NCI-H510A (cell line): ENCODE results near the gene ORM1.

ENCODE experiments used
- DNase-seq: peaks from one replicate; lab custom pipeline; 2025; lab: John Stamatoyannopoulos, UW

ORM1 gene

DNA sequence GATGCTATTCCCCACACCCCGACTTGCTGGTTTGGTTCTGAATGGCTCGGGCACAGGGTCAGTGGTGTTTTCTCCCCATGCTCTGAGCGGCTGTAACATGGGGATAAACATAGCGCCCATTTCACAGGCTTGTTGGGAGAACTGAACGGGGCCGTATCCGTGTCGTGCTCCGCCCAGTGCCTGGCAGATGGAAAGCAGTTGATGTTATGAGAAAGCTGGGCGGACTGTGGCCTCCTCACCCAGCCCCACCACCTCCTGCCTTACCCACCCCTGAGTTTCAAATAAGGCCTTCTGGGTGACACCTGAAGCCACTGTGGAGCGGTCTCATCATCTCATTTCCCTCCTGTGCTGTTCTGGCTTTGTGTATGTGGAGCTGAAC, 21.3 kb downstream of the ORM1 start:
- DNase-seq = no peak

DNA sequence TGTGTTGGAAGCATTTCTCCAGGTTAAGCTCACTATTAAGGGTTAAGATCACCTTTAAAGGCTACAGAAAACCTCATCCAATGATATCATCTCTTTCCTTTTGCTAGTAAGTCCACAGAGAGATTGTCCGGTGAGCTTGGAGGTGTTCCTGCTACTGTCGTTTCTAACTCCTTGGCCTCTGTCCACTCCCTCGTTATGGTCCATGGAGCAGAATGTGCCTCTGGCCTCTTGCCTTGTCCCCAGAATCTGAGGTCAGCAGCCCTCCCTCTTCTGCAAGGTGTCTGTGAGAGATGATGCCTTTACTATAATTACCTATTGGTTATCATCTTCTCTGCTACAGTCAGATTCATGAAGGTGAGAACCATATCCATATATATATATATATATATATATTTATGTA, 21.8 kb downstream of the ORM1 start:
- DNase-seq = no peak

DNA sequence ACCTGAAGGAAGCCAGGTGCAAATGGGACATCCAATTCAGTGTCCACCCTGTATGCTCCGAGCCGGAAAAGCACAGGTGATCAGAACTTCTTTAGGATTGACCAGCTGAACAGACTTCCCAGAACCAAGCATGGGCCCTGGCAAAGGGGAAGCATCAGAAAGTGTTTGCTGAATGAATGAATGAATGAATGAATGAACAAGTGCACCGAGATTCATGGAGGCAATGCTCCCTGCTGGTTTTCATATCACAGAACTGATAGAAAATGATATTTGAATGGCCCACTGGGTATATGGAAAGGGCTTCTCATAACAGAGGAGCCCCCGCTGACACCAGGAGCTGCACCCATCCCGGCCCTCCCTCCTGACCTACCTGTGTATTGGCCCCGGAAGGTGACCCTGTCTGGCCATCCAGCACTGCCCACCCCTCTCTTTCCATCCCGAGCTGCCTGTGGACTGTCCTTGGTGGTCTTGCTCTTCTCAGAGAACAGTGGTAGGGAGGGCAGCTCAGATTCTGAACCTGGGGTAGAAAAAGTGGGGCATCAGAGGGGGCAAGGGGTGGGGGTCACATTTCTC, 22.7 kb downstream of the ORM1 start:
- no peak for DNase-seq

DNA sequence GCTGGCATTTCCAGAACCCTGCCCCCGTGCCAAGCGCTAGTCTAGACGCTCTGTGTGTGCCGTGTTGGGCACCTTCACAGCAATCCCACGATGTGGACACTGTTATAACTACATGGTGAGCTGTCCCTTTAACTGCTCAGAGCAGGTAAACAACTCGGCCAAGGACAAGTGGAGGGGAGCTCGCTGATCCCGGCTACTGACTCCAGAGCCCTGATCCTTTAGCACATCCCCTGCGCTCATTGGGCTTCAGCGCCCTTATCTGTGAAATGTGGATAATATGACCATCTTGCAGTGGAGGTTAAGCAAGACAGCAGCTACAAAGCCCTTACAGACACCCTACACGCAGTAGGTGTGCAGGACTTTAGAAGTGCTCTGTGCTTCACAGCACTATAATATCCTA, 23.2 kb downstream of the ORM1 start:
- DNase-seq = no peak

- DNase-seq = no peak
Measured at GRCh38 chr9:114347675-114348074, 24.8 kb downstream of the ORM1 start.

DNA sequence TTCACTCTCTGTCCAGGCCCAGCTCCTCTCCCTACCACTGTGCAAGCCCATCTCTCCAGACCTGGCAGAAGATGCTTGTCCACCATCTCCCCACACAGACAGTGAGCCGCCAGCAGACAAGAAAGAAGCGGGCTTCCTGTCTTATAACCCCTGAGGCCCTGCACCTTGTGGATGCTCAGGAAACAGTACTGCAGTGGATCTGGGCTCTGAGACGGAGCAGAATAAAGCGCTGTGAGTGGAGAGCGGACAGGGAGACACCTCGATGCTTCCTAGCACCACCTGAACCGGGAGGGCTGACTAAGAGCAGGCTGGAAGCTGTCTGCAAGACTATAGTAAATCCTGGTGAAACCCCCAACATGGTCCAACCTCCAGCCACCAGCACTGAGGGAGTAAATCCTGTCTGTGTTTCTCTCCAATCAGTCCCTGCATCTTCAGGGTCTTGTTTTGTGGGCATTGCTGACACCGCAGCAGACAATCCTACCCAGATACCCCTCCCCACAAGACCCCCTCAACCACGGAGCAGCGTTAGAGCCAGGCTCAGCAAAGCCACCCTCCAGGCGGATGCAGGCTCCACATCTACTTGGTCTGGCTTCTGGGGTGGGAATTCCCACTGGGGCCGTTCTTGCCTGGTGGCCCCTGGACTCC, 25.5 kb downstream of the ORM1 start:
- DNase-seq = no peak

DNA sequence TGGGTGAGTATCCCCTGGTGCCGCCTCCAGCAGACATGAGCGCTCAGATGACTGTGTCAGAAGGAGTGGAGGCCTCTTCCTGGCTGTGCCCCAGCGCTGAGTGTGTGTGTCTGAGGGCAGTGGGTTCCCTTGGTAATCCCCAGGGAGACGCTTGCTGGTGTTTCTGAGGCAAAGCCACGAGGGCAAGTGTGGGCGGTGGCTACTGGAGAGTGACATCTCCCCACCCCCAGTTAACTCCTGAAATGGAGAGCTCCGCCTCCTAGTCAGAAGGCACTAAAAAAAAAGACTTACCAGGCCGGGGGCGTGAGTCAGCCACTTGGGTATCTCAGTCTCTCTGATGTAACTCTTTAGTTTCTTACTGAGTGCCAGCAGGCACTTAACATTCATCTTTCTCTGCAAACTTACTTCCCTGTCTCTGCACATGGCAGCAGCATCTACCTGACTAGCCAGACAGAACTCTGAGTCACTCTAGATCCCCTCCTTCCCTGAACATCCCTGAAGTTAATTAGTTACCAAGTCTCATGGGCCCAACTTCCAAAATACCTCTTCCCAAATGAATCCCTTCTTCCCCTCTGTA, 26.1 kb downstream of the ORM1 start:
- DNase-seq = no peak

GRCh38 chr9:114349713-114350480, 27.0 kb downstream of the ORM1 start:
- no peak for DNase-seq

DNA sequence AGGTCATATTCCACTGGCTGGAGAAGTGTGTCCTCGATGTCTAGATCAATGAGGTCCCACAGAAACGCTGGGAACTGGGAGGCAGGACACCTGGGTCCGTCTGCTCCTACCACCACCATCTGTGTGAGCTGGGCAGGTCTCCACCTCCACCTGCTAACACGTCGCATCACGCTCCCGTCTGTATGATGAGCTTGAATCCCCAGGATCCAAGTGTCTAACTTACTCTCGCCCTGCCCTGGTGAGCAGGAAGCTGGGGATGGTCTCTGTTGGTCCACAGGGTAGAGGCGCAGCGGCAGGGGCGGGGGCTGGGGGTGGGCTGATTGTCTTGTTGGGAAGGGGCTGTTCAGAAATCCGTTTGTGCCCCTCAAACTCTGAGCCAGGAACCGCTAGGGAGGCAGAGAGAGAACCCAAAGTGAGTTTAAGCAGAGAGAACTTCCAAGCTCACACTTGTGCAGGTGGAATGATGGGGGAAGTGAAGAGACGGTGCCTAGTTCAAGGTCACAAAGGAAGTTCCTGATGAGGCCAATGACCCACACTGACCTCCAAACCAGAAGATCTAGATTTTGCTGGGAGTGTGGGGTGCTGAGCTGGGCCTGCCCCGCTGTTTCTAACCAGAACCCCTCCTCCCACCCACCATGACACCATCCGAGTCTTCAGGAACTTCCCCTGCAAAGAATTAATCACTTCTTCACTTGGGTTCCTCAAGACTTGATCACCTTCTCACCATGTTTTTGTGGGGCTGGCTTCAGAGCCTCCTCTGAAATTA, 27.9 kb downstream of the ORM1 start:
- DNase-seq = no peak

DNA sequence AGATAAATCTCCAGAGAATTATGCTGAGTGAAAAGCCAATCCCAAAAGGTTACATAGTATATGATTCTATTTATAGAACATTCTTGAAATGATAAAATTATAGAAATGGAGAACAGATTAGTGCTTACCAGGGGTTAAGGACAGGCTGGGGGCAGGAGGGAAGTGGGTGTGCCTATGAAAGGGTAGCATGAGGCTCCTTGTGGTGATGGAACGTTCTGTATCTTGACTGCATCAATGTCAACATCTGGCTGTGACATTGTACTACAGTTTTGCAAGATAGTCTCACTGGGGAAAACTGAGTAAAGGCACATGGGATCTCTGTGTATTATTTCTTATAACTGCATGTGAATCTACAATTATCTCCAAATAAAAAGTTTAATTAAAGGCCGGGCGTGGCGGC, 29.0 kb downstream of the ORM1 start:
- DNase-seq = no peak

DNA sequence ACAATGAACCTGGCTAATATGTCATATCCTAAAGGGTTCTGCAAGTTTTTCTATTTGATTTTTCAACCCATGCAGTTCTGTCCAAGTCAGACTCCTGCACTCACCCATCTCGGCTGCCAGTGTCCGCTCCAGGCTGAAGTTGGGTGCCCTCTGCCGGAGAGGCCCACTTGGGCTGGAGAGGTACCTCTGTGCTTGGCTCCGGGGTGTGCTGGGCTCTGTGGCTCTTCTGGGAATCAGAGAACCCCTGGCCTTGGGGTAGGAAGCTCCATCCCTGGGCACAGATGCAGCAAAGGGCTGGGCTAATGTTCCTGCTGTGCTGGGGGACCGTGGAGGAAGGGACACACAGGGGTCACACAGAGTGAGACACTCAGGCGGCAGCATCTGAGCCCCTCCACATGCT, 32.9 kb downstream of the ORM1 start:
- no peak for DNase-seq

GRCh38 chr9:114356792-114357191, 33.9 kb downstream of the ORM1 start:
- no peak for DNase-seq

GRCh38 chr9:114357360-114357759, 34.5 kb downstream of the ORM1 start:
- no peak for DNase-seq

DNA sequence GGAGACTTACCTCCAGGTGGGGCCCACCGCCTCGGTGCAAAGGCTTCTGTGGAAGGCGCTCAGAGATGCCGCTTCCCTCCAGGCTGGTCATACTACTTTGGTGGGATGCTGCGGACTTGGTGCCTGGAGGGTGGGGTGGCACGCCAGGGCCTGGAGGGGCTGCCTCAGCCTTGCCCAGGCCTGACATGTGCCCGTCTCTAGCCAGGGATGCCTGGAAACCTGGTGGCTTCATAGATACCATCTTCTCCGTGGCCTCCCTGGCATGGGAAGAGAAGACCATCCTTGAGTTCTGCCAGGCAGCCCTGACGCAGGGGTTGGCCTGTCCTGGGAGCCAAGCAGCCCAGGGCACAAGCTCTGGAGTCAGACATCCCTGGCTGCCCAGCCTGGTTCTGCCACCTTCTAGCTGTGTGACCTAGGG, 35.0 kb downstream of the ORM1 start:
- DNase-seq = no peak

DNA sequence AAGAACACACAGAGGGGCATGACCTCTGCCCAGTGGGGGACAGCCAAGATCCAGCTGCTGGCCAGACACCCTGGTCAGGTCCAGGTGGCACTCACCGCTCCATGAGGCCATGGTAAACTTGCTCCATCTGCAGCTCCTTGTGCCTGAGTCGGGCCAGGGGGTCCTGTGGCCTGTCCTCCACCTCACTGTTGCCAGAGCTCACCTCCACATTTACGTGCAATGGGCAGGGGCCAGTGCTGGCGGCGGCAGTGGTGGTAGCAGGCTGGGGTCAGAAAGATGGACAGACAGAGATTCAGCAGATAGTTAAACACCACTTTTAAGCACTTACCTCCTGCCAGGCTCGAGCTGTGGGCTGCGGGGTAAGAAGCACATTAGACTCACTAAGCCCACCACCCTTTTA, 36.9 kb downstream of the ORM1 start:
- no peak for DNase-seq

DNA sequence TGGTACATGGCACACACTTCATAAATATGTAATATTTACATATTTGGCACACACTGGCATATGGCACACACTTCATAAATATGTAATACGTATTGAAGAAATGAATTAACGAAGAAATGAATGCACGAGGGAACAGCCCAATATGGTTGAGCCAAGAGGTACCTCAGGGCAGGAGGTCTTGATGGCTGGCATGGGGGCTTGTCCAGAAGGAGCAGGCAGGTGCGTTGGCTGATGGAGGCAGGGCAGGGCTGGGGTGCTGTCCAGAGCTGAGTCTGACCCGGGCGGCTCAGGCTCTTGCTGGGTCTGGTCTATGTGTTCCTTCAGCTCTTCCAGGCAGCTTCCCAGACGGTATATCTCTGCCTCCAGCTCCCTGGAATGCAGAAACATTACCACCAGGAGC, 38.6 kb downstream of the ORM1 start:
- DNase-seq = no peak

DNA sequence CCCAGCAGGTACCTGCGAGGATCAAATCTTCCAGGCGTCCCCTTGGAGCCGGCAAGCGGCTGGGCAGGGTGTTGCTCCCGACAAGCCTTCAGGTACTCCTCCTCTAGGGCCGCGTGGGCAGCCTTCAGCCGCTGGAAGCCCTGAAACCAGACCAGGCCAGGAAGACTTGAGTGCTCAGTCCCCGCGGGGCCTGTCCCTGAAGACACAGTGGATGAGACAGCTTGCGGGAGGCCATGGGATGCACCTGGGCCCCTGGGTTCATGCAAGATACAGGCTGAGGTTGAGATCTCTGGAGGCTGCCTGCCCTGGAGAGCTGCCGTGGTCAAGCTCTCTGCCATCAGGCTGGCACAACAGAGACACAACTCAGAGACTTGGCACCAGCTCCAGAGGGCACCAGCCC, 39.5 kb downstream of the ORM1 start:
- DNase-seq = no peak

GRCh38 chr9:114363424-114363823, 40.5 kb downstream of the ORM1 start:
- DNase-seq = no peak

- DNase-seq = no peak
Measured at GRCh38 chr9:114364134-114365041, 41.5 kb downstream of the ORM1 start.

DNA sequence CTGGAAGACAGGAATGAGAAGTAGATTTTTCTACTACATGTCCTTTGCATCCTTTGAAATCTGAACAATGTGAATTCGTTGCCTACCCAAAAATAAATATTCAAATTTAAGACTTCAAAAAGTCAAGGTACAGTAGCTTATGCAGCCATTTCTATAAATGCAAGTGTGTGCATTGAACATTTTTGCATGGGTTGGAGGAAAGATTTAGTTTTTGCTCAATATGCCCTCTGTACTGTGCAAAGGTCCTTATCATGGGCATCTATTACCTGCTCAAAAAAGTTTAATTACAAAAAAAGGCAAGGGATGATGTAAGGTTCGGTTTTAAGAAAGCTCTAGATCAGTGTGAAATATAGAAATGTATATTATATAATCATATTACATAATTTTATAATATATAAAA, 42.3 kb downstream of the ORM1 start:
- no peak for DNase-seq

GRCh38 chr9:114366334-114367128, 43.6 kb downstream of the ORM1 start:
- no peak for DNase-seq
